Vagina (tissue), 2 donors: ENCODE measurements around the gene CPNE6.

Source experiments
- CTCF ChIP-seq, 3 experiments: fragments of 450-650 bp in 2 of 3; fragments of 200-600 bp in 1 of 3; sonication (generic) in 1 of 3; IDR thresholded peaks; one replicate each; pipeline ENCODE4 v1.5.1; 2017 to 2019; ENCODE audit warnings: antibody characterized with exemption in 3 of 3, mild to moderate bottlenecking in 2 of 3, moderate library complexity in 2 of 3
- POLR2AphosphoS5 ChIP-seq, 2 donors: sonication (generic); formaldehyde crosslinking; IDR thresholded peaks; one replicate each; pipeline ENCODE4 v1.9.0; 2017; ENCODE audit warnings: antibody characterized with exemption in 2 of 2, mild to moderate bottlenecking in 2 of 2, low read depth in 1 of 2; ENCODE audit not compliant: insufficient read depth in 1 of 2

- TF ChIP-seq CTCF (IDR thresholded peaks at IDR 0.05) (no peak), POLR2AphosphoS5 (IDR thresholded peaks at IDR 0.05; ENCODE audit: insufficient read depth in 1 of 2, low read depth in 1 of 2) (no peak)
Observed at GRCh38 chr14:24051789-24052655, 19.3 kb upstream of the CPNE6 start, which contains the start of gene CARMIL3.
